Thyroid gland (tissue), 4 donors: ENCODE results near the gene SPOPL.

Source experiments
- POLR2A ChIP-seq, 2 donors: fragments of 450-650 bp; IDR thresholded peaks; one replicate each; pipeline ENCODE4 v1.6.1; 2017; ENCODE audit warnings: antibody characterized with exemption in 2 of 2, mild to moderate bottlenecking in 2 of 2, moderate library complexity in 1 of 2
- TF ChIP-seq, protein P1 (sequence below), 6 experiments: fragments of 200-600 bp in 3 of 6; fragments of 450-650 bp in 3 of 6; sonication (generic) in 3 of 6; IDR thresholded peaks; one replicate each; pipeline ENCODE4 v1.5.1; 2016 to 2019; ENCODE audit warnings: antibody characterized with exemption in 6 of 6, mild to moderate bottlenecking in 2 of 6, inconsistent platforms in 1 of 6, moderate library complexity in 1 of 6

- TF ChIP-seq, protein P1, sequence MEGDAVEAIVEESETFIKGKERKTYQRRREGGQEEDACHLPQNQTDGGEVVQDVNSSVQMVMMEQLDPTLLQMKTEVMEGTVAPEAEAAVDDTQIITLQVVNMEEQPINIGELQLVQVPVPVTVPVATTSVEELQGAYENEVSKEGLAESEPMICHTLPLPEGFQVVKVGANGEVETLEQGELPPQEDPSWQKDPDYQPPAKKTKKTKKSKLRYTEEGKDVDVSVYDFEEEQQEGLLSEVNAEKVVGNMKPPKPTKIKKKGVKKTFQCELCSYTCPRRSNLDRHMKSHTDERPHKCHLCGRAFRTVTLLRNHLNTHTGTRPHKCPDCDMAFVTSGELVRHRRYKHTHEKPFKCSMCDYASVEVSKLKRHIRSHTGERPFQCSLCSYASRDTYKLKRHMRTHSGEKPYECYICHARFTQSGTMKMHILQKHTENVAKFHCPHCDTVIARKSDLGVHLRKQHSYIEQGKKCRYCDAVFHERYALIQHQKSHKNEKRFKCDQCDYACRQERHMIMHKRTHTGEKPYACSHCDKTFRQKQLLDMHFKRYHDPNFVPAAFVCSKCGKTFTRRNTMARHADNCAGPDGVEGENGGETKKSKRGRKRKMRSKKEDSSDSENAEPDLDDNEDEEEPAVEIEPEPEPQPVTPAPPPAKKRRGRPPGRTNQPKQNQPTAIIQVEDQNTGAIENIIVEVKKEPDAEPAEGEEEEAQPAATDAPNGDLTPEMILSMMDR (IDR thresholded peaks at IDR 0.05), result no peak
- no peak for TF ChIP-seq POLR2A (IDR thresholded peaks at IDR 0.05)
Observed at GRCh38 chr2:138601458-138602165, 100.0 kb downstream of the SPOPL start.
